ENCODE measurements around the gene POU4F2.
A peak's percentile ranks its signal among the peaks of the same experiment; 100 is the strongest.
"Not testable (repeated sequence)": the region's sequence is repeated elsewhere in the genome, so short reads cannot be mapped to it uniquely, and the experiment has no call there.

Gene POU4F2

GRCh38 chr4:146654687-146655520 lies 16.2 kb downstream of the POU4F2 start:
- peak in 1 of 2 experiments; percentile 16 for DNase-seq

GRCh38 chr4:146655521-146655856 lies 16.8 kb downstream of the POU4F2 start:
- DNase-seq, result no peak

- DNase-seq, result peak in 1 of 2 experiments; percentile 2
Measured at GRCh38 chr4:146661367-146661766, 22.7 kb downstream of the POU4F2 start.

GRCh38 chr4:146663968-146664311 lies 25.2 kb downstream of the POU4F2 start:
- DNase-seq, result not testable (repeated sequence)

GRCh38 chr4:146674829-146675570 lies 36.3 kb downstream of the POU4F2 start:
- no peak for DNase-seq

Measured in NCI-H2081 (cell line).